Activated CD8-positive, alpha-beta T cell treated with anti-CD3 and anti-CD28 coated beads, Interleukin-2, amount 10 ng/mL, durations not matched to agents 7 days and 5 days (primary cell): ENCODE data around the gene CDH4. TPM values are rescaled to one million over a fixed set of nuclear protein-coding genes. Genes with fewer than 3 reads are reported as not detected.

Experiments
- ATAC-seq: fragments of 150-1000 bp; cut with Tn5 transposase; one replicate; pipeline ENCODE4 v1.10.0; 2021; ENCODE audit warnings: moderate library complexity
- CTCF ChIA-PET: fragments of 350-600 bp; sonication (Branson Sonifier 250); formaldehyde crosslinking; loops from one replicate; lab custom pipeline; 2021; ENCODE audit warnings: antibody characterized with exemption; lab: Charles Lee
- POLR2A ChIA-PET: fragments of 350-600 bp; sonication (Branson Sonifier 250); formaldehyde crosslinking; loops from one replicate; lab custom pipeline; 2021; ENCODE audit warnings: antibody characterized with exemption; lab: Charles Lee
- DNase-seq: peaks from one replicate; pipeline ENCODE4 v3.0.0-alpha.2; 2020
- H3K27ac Mint-ChIP-seq: one replicate; pipeline ENCODE4 v1.8.0; 2021; ENCODE audit warnings: mild to moderate bottlenecking, mixed read lengths
- H3K27me3 Mint-ChIP-seq: one replicate; pipeline ENCODE4 v1.8.0; 2021; ENCODE audit warnings: low read depth, mixed read lengths
- H3K36me3 Mint-ChIP-seq: one replicate; pipeline ENCODE4 v1.8.0; 2021; ENCODE audit warnings: low read depth, mixed read lengths
- H3K4me1 Mint-ChIP-seq: one replicate; pipeline ENCODE4 v1.8.0; 2021; ENCODE audit warnings: low read depth, mixed read lengths
- H3K4me3 Mint-ChIP-seq: one replicate; pipeline ENCODE4 v1.8.0; 2021; ENCODE audit warnings: mild to moderate bottlenecking, mixed read lengths
- H3K9me3 Mint-ChIP-seq: one replicate; pipeline ENCODE4 v1.8.0; 2022; ENCODE audit warnings: mixed read lengths; ENCODE audit not compliant: insufficient read depth
- total RNA-seq, 2 experiments: library from RNA; stranded (reverse); gene quantifications; one replicate each; pipeline ENCODE4 v1.2.3, GENCODE V29; 2021

CDH4 gene
- total RNA-seq, 2 experiments from 2014 or later, result 0.05 to 0.13 TPM

DNA sequence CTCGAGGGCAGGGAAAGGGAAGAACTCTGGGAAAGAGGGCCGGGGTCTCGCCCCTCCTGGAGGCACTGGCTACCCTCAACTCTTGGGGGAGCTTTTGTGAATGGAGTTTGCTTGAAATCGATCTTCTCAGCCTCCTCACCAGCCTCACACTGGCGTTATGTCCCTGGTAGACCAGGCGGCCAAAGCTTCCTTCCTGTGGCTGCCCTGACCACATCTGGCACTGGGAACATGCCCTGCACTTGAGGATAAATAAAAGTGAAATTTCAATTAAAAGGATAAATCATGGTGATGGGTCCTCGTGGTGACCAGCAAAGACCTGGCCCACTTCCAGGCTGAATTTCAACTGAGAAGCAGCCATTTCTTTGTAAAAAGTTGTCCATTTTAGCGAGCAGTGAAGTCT is 578.9 kb downstream of the CDH4 start:
- Mint-ChIP-seq H3K27me3 (no peaks in the 10 kb centered on the region), H3K27ac (no peak overlapping the region), H3K36me3 (no peaks in the 10 kb centered on the region), H3K4me3 (no peak overlapping the region), H3K9me3 (no peaks in the 10 kb centered on the region), H3K4me1 (no peaks in the 10 kb centered on the region)
- CTCF ChIA-PET, result no interaction called here
- POLR2A ChIA-PET, result no interaction called here
- DNase-seq (no peak), ATAC-seq (no peak)

DNA sequence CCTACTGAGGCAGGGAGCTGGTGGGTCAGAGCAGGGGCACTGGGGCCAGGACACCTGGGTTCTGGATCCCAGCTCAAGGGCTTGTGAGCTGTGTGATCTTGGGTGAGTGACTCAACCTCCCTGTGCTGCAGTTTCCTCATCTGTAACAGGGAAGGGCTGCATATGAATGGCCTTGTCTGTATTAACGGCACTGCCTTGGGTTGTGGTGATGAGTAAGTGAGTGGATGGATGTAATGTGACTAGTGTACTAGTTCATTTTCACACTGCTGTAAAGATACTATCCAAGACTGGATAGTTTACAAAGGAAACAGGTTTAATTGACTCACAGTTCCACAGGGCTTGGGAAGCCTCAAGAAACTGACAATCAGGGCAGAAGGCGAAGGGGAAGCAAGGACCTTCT is 580.1 kb downstream of the CDH4 start:
- Mint-ChIP-seq H3K9me3 (no peaks in the 10 kb centered on the region), H3K27me3 (no peaks in the 10 kb centered on the region), H3K4me3 (no peak overlapping the region), H3K4me1 (no peaks in the 10 kb centered on the region), H3K27ac (no peak overlapping the region), H3K36me3 (no peaks in the 10 kb centered on the region)
- ChIA-PET CTCF (no interaction called here), POLR2A (no interaction called here)
- ATAC-seq (no peak), DNase-seq (no peak)

DNA sequence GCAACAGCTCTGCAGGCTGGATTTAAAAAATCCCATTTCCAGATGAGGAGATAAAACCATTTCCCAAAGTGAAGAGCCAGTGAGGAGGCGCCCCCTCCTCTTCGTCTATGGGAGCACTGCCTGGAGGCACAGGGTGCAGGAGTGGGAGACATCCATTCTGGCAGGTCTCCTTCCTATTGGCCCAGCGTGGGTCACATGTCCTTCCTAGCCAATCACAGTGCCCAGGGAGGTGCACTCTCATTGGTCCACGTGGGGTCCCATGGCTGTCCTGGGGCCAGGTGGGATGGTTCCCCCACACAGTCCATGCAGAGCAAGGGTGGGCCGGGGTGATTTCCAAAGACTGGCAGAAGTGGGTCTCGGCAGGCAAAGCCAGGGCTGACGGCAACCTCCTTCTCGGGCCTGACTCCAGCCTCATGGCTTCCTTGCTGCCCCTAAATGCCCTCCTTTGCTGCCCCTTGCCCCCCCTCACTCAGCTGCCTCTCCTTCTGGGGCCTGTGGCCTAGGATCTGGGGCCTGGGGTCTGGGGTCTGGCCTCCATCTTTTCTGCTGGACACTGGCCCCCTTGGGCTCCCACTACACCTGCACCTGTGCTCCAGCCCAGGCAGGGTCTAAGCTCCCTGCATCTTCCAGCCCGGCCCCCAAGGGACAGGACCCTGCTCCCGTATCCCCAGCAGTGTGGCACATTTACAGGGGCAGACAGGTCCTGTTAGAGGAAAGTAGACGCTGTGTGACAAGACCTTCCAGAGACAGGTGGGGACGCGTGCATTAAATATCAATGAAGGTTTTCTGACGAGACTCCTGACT is 581.9 kb downstream of the CDH4 start:
- no peaks in the 10 kb centered on the region for H3K27me3 Mint-ChIP-seq
- DNase-seq (no peak), ATAC-seq (no peak)
- ChIA-PET CTCF (no interaction called here), POLR2A (no interaction called here)
- H3K36me3 Mint-ChIP-seq, result no peaks in the 10 kb centered on the region
- H3K4me1 Mint-ChIP-seq, result no peaks in the 10 kb centered on the region
- no peak overlapping the region for H3K4me3 Mint-ChIP-seq
- no peak overlapping the region for H3K27ac Mint-ChIP-seq
- no peaks in the 10 kb centered on the region for H3K9me3 Mint-ChIP-seq

DNA sequence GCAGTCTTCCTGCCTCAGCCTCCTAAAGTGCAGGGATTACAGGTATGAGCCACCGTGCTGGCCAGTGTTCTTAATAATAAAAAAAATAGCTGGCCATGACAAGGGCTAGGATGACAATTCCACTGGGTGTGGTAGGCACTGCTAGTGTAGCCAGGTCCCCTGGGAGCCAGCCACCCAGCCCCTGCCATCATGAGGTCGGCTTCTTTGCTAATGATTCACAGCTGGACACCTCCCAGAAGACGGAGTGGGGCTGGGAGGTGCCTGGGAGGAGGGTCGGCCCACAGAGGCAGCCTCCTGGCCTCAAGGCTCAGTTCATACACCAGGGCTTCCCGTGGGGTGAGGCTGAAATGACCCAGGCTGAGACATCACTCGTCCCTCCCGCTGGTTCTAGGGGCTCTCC is 583.2 kb downstream of the CDH4 start:
- CTCF ChIA-PET, result no interaction called here
- Mint-ChIP-seq H3K36me3 (no peaks in the 10 kb centered on the region), H3K27me3 (no peaks in the 10 kb centered on the region), H3K27ac (no peak overlapping the region), H3K9me3 (no peaks in the 10 kb centered on the region), H3K4me1 (no peaks in the 10 kb centered on the region), H3K4me3 (no peak overlapping the region)
- DNase-seq (no peak), ATAC-seq (no peak)
- POLR2A ChIA-PET, result no interaction called here

DNA sequence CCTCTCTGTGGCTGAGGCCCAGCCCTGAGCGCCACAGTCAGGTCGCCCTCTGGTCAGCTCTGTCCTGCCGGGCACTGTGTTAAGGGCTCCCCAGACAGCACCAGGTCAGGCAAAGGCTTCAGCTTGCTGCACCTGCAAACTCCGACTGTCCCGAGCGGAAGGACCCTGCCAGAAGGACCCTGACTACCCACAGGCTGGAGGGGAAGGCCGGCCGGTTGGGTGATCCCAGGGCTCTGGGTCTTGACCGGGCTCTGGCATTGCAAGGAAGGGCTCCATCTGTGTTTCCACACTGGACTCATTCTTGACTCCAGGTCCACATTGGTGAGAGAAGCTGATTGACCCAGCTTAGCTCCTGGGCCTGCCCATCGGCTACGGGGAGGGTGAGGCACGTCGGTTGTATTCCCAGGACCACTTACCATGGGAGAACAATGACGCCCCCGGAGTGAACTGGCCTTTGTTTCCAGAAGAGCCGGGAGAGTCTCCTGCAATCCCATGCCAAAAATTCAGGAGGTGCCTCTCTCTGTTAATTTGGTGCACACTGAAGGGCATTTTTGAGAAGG is 583.8 kb downstream of the CDH4 start:
- Mint-ChIP-seq H3K9me3 (no peaks in the 10 kb centered on the region), H3K27ac (no peak overlapping the region), H3K4me1 (no peaks in the 10 kb centered on the region), H3K4me3 (no peak overlapping the region), H3K36me3 (no peaks in the 10 kb centered on the region), H3K27me3 (no peaks in the 10 kb centered on the region)
- ATAC-seq (no peak), DNase-seq (no peak)
- ChIA-PET CTCF (interaction anchor here (0.6 kb wide), 1 partner anchor 190 kb away, joined by 3 read pairs; no protein-coding TSS in a partner anchor), POLR2A (no interaction called here)

DNA sequence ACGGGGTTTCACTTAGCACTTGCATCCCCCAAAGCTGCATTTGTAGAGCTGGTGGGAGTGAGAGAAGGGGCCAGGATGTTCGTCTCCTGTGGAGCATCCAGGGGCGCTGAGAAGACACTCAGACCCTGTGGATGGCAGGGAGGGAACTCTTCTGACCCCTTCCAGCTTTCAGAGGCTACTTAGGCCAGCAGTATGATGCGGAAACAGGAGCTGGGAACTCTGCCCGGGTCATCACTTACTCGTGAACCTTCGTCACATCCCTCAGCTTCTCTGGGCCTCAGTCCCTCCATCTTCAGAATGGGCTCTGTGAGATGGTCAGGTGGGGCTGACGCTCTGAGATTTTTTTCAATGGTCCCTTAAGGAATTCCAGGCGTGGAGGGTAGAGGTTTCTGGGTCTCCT is 585.1 kb downstream of the CDH4 start:
- H3K27ac Mint-ChIP-seq, result no peak overlapping the region
- DNase-seq, result no peak
- ChIA-PET CTCF (no interaction called here), POLR2A (interaction anchor here (0.6 kb wide), 1 partner anchor 10 kb away, joined by 3 read pairs; no protein-coding TSS in a partner anchor)
- no peaks in the 10 kb centered on the region for H3K4me1 Mint-ChIP-seq
- no peaks in the 10 kb centered on the region for H3K27me3 Mint-ChIP-seq
- no peak for ATAC-seq
- H3K36me3 Mint-ChIP-seq, result no peaks in the 10 kb centered on the region
- no peak overlapping the region for H3K4me3 Mint-ChIP-seq
- no peaks in the 10 kb centered on the region for H3K9me3 Mint-ChIP-seq

DNA sequence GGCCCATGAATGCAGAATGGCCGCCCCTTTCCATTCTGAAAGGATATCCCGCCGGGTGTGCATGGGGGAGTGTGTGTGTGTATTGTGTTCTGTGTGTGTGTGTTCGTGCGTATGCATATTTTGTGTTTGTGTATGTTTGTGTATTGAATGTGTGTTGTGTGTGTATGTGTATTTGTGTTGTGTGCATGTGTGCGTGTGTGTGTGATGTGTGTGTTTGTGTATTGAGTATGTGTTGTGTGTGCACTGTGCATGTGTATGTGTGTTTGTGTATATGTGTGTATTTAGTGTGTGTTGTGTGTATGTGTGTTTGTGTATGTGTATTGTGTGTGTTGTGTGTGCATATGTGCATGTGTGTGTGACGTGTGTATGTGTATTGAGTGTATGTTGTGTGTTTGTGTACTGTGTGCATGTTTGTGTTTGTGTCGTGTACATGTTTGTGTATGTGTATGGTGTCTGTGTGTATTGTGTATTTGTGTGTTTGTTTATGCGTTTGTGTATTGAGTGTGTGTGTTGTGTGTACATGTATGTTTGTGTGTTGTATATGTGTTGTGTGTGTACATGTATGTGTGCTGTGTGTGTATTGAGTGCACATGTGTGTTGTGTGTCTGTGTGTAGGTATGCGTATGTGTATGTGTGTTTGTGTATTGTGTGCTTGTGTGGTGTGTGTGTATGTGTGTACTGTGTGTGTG is 587.3 kb downstream of the CDH4 start:
- Mint-ChIP-seq H3K9me3 (no peaks in the 10 kb centered on the region), H3K4me1 (no peaks in the 10 kb centered on the region), H3K4me3 (no peak overlapping the region), H3K27ac (no peak overlapping the region), H3K36me3 (no peaks in the 10 kb centered on the region), H3K27me3 (no peaks in the 10 kb centered on the region)
- no peak for DNase-seq
- ChIA-PET POLR2A (no interaction called here), CTCF (no interaction called here)
- no peak for ATAC-seq

DNA sequence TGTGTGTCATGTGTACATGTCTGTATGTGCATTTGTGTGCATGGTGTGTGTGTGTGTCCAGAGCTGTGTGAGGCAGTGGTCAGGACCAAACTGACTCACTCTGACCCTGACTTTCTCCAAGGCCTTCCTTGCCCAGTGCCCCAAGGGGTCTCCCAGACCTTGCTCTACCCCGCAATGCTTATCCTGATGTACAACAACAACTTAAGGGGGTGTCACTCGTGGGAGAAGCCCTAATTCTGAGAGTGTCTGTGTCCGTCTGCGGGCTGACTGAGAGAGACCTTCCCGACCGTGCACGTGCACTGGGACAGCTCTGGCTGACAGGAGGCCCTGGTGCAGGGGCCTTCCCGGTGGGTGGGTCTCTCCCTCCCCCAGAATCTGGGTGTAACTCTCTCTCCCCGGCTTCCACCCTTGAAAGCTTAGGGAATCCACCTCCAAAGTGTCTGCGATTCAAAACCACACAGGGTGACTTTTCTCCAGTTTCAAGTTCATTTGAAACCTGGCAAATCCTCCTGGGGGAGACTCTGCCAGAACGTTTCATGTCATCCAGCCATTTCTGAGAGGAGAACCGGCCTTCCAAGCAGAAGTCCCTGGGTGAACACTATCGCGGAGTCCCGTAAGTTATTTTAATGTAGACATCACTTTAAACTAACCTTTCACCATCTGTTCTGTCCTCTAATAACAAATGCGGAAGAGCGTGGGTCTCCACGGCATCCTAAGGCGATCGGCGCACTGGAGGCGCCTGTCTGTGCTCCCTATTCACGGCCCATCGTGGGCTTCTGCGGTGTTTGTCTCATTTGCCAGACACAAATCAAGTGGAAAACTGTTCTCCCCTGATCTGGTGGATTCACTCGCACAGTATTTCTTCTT is 588.1 kb downstream of the CDH4 start:
- H3K27ac Mint-ChIP-seq, result no peak overlapping the region
- H3K27me3 Mint-ChIP-seq, result no peaks in the 10 kb centered on the region
- ATAC-seq (no peak), DNase-seq (no peak)
- H3K4me3 Mint-ChIP-seq, result no peak overlapping the region
- H3K4me1 Mint-ChIP-seq, result no peaks in the 10 kb centered on the region
- H3K36me3 Mint-ChIP-seq, result no peaks in the 10 kb centered on the region
- ChIA-PET CTCF (no interaction called here), POLR2A (no interaction called here)
- H3K9me3 Mint-ChIP-seq, result no peaks in the 10 kb centered on the region

DNA sequence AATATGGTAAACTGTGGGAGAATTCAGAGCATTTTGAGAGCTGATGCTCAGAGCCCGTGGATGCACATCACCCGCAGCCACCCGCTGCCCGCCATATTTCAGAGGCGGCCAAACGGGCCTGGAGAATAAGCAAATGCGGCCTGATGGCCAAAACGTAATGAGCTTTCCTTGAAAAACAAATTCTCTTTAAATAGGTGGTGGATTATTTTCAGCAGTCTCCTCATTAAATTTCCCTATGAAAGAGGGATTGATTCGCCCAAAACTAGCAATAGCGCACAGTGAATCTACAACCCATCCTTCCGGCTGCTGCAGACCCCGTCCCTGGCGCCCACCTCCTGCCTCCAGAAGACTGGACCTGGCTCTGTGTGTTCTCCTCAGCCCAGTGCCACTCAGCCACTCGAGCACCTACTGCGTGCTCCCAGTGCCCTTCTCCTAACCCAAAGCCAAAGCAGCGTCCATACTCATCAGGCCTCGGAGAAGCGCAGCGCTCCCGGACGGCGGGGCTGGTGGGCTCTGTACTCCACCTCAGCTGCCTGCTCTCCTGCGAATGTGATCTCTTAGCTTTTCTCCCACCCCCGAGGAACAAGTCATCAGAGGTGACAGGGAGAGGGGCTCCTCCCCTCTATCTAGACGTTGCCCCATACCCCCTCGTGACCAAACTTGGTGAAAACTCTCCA is 588.9 kb downstream of the CDH4 start:
- Mint-ChIP-seq H3K36me3 (no peaks in the 10 kb centered on the region), H3K27ac (no peak overlapping the region), H3K4me3 (no peak overlapping the region), H3K9me3 (no peaks in the 10 kb centered on the region), H3K4me1 (no peaks in the 10 kb centered on the region), H3K27me3 (no peaks in the 10 kb centered on the region)
- DNase-seq (no peak), ATAC-seq (no peak)
- CTCF ChIA-PET, result no interaction called here
- POLR2A ChIA-PET, result no interaction called here

DNA sequence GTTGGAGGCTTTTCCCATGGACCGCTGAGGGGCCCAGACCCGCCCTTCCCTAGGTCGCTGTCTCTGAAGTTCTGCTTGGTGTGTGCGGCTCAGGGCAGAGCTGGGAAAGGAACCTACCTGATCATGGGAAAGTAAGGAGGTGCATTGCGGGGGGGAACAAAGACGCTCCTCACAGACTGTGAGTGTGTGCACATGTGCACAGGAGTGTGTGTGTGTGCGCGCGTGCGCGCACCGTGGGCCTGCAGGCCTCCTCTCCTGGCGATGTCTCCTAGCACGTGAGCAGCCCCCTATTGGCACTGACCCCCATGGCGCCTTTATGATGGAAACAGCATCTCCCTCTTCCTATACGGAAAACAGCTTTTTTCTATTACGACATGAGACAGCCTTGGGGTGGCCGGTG is 589.5 kb downstream of the CDH4 start:
- ChIA-PET POLR2A (no interaction called here), CTCF (no interaction called here)
- DNase-seq, result no peak
- Mint-ChIP-seq H3K36me3 (no peaks in the 10 kb centered on the region), H3K4me3 (no peak overlapping the region), H3K4me1 (no peaks in the 10 kb centered on the region), H3K27ac (no peak overlapping the region), H3K9me3 (no peaks in the 10 kb centered on the region), H3K27me3 (no peaks in the 10 kb centered on the region)
- ATAC-seq, result no peak

DNA sequence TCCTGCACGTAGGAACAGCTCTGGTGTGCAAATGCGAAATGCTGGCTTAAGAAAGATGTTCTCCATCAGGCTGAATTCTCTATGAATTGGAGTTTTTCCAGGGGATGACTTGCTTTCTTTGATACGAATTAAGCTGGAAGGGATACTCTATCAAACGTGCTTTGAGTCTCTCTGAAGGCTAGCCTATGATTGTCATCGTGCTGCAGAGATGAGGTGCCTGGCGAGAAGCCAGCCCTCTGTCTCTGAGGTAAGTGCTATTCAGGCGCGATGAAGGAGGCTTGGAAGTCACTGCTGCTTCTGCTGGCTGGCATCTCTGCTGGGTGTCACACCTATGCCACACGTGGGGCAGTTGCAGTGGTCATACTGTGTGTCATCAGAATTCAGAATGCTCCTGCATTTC is 589.9 kb downstream of the CDH4 start:
- POLR2A ChIA-PET, result no interaction called here
- no peaks in the 10 kb centered on the region for H3K27me3 Mint-ChIP-seq
- H3K4me3 Mint-ChIP-seq, result no peak overlapping the region
- ATAC-seq (no peak), DNase-seq (no peak)
- no peaks in the 10 kb centered on the region for H3K9me3 Mint-ChIP-seq
- H3K36me3 Mint-ChIP-seq, result no peaks in the 10 kb centered on the region
- CTCF ChIA-PET, result no interaction called here
- no peaks in the 10 kb centered on the region for H3K4me1 Mint-ChIP-seq
- H3K27ac Mint-ChIP-seq, result no peak overlapping the region
